Prostate gland (tissue), 2 donors: ENCODE data around the gene IDNK. TPM values are rescaled to one million over a fixed set of nuclear protein-coding genes. Genes with fewer than 3 reads are reported as not detected.

Experiments
- DNase-seq: peaks from one replicate; pipeline ENCODE4 v3.0.0-alpha.2; 2019; ENCODE audit warnings: low spot score
- H3K27ac ChIP-seq, 2 donors: fragments of 200-600 bp; sonication (generic); 2 replicates each; pipeline ENCODE4 v1.5.1; 2017 to 2019
- H3K27me3 ChIP-seq: fragments of 200-600 bp; sonication (generic); replicated peaks from 2 replicates; pipeline ENCODE4 v1.5.1; 2019; ENCODE audit not compliant: insufficient read depth
- H3K36me3 ChIP-seq, 2 donors: fragments of 200-600 bp; sonication (generic); 1 replicate in 1 of 2; 2 replicates in 1 of 2; pipeline versions ENCODE4 v1.5.1 to v1.8.1; 2017 to 2019
- H3K4me1 ChIP-seq: fragments of 200-600 bp; sonication (generic); replicated peaks from 2 replicates; pipeline ENCODE4 v1.5.1; 2019
- H3K4me3 ChIP-seq, 2 donors: fragments of 200-600 bp; sonication (generic); 2 replicates each; pipeline ENCODE4 v1.5.1; 2017 to 2019
- H3K9me3 ChIP-seq: fragments of 200-600 bp; sonication (generic); 2 replicates; pipeline ENCODE4 v1.5.1; 2017
- CTCF ChIP-seq, 4 experiments: fragments of 200-600 bp in 2 of 4; fragments of 450-650 bp in 2 of 4; sonication (generic) in 2 of 4; IDR thresholded peaks; 1 replicate in 3 of 4; 2 replicates in 1 of 4; pipeline ENCODE4 v1.5.1; 2016 to 2019; ENCODE audit warnings: antibody characterized with exemption in 4 of 4, mild to moderate bottlenecking in 2 of 4, moderate library complexity in 2 of 4
- POLR2A ChIP-seq: fragments of 450-650 bp; IDR thresholded peaks from one replicate; pipeline ENCODE4 v1.6.1; 2016; ENCODE audit warnings: antibody characterized with exemption, mild to moderate bottlenecking
- POLR2AphosphoS5 ChIP-seq: sonication (generic); formaldehyde crosslinking; IDR thresholded peaks from one replicate; pipeline ENCODE4 v1.6.1; 2017; ENCODE audit warnings: antibody characterized with exemption
- WGBS: methylation state at CpG from one replicate; pipeline ENCODE4 v1.1.5; 2018; 5-methylcytosine and 5-hydroxymethylcytosine counted together
- intact Hi-C: fragments of 100-400 bp; cut with DNase I; formaldehyde crosslinking; loops from one replicate; pipeline ENCODE4 v1.14.2; 2022
- total RNA-seq, 2 donors: library from RNA; depleted of rRNA; stranded (reverse); fragments of >200 nt; gene quantifications; one replicate each; pipeline ENCODE4 v1.1.0, GENCODE V29; 2016

Gene IDNK
- total RNA-seq, 2 donors from 2014 or later, result 8.4 to 11.1 TPM

- peaks cover 0 to under 1% of the 10 kb centered on the region in 2 donors for H3K36me3 ChIP-seq
- H3K4me3 ChIP-seq, result no peak overlapping the region
- no peaks in the 10 kb centered on the region for H3K27me3 ChIP-seq
- TF ChIP-seq POLR2AphosphoS5, result no peak
- TF ChIP-seq CTCF (IDR thresholded peaks at IDR 0.05), result no peak
- TF ChIP-seq POLR2A, result no peak
- H3K27ac ChIP-seq, result no peak overlapping the region
- WGBS, result 100% methylated on average over 1 of the region's 1 CpG
- no peaks in the 10 kb centered on the region for H3K4me1 ChIP-seq
- H3K9me3 ChIP-seq, result no peaks in the 10 kb centered on the region
- no peak for DNase-seq
- intact Hi-C loops, result no loop called here
These were observed 46.1 kb downstream of the IDNK start for GRCh38 chr9:83669067-83669466.

GRCh38 chr9:83670381-83670780 is 47.4 kb downstream of the IDNK start:
- DNase-seq, result no peak
- Histone ChIP-seq H3K9me3 (no peaks in the 10 kb centered on the region), H3K4me1 (no peaks in the 10 kb centered on the region), H3K27me3 (no peaks in the 10 kb centered on the region), H3K4me3 (no peak overlapping the region), H3K27ac (no peak overlapping the region), H3K36me3 (no peaks in the 10 kb centered on the region)
- TF ChIP-seq POLR2AphosphoS5, result no peak
- no peak for TF ChIP-seq POLR2A
- no peak for TF ChIP-seq CTCF (IDR thresholded peaks at IDR 0.05)
- intact Hi-C loops, result no loop called here
- 87% methylated on average over 5 of the region's 5 CpGs for WGBS

GRCh38 chr9:83671451-83671850 is 48.5 kb downstream of the IDNK start:
- DNase-seq, result no peak
- WGBS, result 52% methylated on average over 1 of the region's 1 CpG
- no peak for TF ChIP-seq POLR2A
- no peak for TF ChIP-seq POLR2AphosphoS5
- TF ChIP-seq CTCF (IDR thresholded peaks at IDR 0.05), result no peak
- Histone ChIP-seq H3K9me3 (no peaks in the 10 kb centered on the region), H3K36me3 (no peaks in the 10 kb centered on the region), H3K4me1 (no peaks in the 10 kb centered on the region), H3K4me3 (no peak overlapping the region), H3K27ac (no peak overlapping the region), H3K27me3 (no peaks in the 10 kb centered on the region)
- intact Hi-C loops, result no loop called here

- Histone ChIP-seq H3K4me3 (no peak overlapping the region), H3K4me1 (no peaks in the 10 kb centered on the region), H3K36me3 (peaks cover 0 to 10% of the 10 kb centered on the region in 2 donors), H3K27ac (no peak overlapping the region), H3K27me3 (no peaks in the 10 kb centered on the region), H3K9me3 (no peaks in the 10 kb centered on the region)
- WGBS, result 84% methylated on average over 1 of the region's 1 CpG
- DNase-seq, result no peak
- intact Hi-C loops, result no loop called here
- no peak for TF ChIP-seq POLR2A
- no peak for TF ChIP-seq POLR2AphosphoS5
- no peak for TF ChIP-seq CTCF (IDR thresholded peaks at IDR 0.05)
These were observed 52.5 kb downstream of the IDNK start for GRCh38 chr9:83675466-83675865.

- Histone ChIP-seq H3K4me3 (no peak overlapping the region), H3K36me3 (peaks cover 0 to 10% of the 10 kb centered on the region in 2 donors), H3K27ac (no peak overlapping the region), H3K27me3 (no peaks in the 10 kb centered on the region), H3K9me3 (no peaks in the 10 kb centered on the region), H3K4me1 (no peaks in the 10 kb centered on the region)
- DNase-seq, result no peak
- intact Hi-C loops, result no loop called here
- 96% methylated on average over 3 of the region's 3 CpGs for WGBS
- TF ChIP-seq POLR2AphosphoS5 (no peak), POLR2A (no peak), CTCF (IDR thresholded peaks at IDR 0.05) (no peak)
These were observed 54.7 kb downstream of the IDNK start for GRCh38 chr9:83677596-83677995.
